Mammary epithelial cell (primary cell): ENCODE measurements around the gene CDH4.

Experiments used
- CTCF ChIP-seq, 2 donors: IDR thresholded peaks in 1 of 2; conservative IDR thresholded peaks in 1 of 2; 2 replicates each; pipeline ENCODE4 v1.5.1; 2011 to 2012; ENCODE audit warnings: inconsistent platforms in 2 of 2, low read length in 2 of 2, mild to moderate bottlenecking in 2 of 2, control low read depth in 1 of 2, low read depth in 1 of 2; ENCODE audit not compliant: insufficient read depth in 1 of 2; ENCODE audit errors: extremely low read depth in 1 of 2
- EZH2 ChIP-seq: IDR thresholded peaks from 2 replicates; pipeline ENCODE4 v1.6.1; 2012; ENCODE audit warnings: low read length, inconsistent platforms, borderline replicate concordance

GRCh38 chr20:61718361-61719005 is 466.4 kb downstream of the CDH4 start:
- no peak for TF ChIP-seq CTCF (conservative IDR thresholded peaks at IDR 0.05 in 1 of 2, IDR thresholded peaks at IDR 0.05 in 1 of 2; ENCODE audit: extremely low read depth in 1 of 2, insufficient read depth in 1 of 2, low read depth in 1 of 2, low read length in 2 of 2)
- TF ChIP-seq EZH2 = no peak
